Measurements from ENCODE around the gene CTDNEP1.

The CTDNEP1 gene

DNA sequence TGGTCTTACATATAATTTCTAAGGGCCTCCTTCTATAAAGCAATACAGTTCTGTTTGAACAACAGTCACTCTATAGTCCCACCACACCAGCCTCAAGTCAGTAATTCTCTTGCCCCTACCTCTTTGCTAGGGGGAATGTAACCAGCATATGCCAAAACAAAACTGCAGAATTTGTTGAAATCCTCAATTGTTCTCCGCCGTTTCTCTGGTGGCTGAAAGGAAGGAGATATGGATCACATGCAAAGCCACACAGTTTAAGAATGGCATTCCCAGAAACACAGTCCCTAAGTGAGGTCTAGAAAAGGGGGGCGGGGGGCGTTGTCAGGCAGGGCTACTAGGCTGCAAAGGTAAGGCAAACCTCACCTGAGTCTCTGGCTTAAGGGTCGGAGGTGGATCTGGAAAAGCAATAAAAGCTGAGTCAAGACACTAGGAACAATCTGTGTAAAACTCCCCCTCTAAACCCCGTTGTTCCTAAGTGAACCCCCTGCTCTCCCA, 14.2 kb downstream of the CTDNEP1 start:
- no peak for TF ChIP-seq EZH2phosphoT487 (conservative IDR thresholded peaks at IDR 0.05; ENCODE audit: low read length)
- TF ChIP-seq, protein P1, sequence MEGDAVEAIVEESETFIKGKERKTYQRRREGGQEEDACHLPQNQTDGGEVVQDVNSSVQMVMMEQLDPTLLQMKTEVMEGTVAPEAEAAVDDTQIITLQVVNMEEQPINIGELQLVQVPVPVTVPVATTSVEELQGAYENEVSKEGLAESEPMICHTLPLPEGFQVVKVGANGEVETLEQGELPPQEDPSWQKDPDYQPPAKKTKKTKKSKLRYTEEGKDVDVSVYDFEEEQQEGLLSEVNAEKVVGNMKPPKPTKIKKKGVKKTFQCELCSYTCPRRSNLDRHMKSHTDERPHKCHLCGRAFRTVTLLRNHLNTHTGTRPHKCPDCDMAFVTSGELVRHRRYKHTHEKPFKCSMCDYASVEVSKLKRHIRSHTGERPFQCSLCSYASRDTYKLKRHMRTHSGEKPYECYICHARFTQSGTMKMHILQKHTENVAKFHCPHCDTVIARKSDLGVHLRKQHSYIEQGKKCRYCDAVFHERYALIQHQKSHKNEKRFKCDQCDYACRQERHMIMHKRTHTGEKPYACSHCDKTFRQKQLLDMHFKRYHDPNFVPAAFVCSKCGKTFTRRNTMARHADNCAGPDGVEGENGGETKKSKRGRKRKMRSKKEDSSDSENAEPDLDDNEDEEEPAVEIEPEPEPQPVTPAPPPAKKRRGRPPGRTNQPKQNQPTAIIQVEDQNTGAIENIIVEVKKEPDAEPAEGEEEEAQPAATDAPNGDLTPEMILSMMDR (IDR thresholded peaks at IDR 0.05; ENCODE audit: insufficient read depth, low read length, poor library complexity, severe bottlenecking) = no peak
- Histone ChIP-seq H3F3A (ENCODE audit: insufficient read depth) (peaks cover 49% of the 10 kb centered on the region), H3K4me3 (ENCODE audit: insufficient read depth, low read length, poor library complexity, severe bottlenecking) (peak overlapping the region; percentile 98)

DNA sequence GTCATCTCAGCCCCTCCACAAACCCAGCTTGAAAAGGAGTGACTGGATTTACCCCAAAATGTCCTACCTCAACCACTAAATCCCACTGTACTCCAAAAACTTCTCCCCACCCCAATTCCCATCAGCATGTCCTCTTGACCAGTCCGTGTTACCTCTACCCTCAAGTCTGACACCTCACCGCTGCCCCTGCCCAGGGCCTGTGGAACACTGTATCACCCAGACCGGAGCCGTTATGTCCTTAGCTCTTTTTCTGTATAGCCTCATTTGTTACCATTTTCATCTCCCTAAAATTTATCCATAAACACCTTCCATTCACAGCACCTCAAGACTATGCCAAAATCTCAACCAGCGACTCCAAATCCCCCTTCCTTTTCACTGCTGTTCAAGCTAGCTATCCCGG, 14.7 kb downstream of the CTDNEP1 start:
- Histone ChIP-seq H3F3A (ENCODE audit: insufficient read depth) (peaks cover 47% of the 10 kb centered on the region), H4K20me1 (ENCODE audit: low read depth, low read length) (peaks cover 6% of the 10 kb centered on the region; the same call in 1 of the 2 replicates), H3K9me2 (replicated peaks; ENCODE audit: insufficient read depth, low read length) (no peaks in the 10 kb centered on the region), H3K4me3 (ENCODE audit: insufficient read depth, low read length, poor library complexity, severe bottlenecking) (no peak overlapping the region), H3K79me2 (ENCODE audit: insufficient read depth, low read length) (peaks cover 49% of the 10 kb centered on the region), H3K9me3 (ENCODE audit: insufficient read depth, low read length) (no peaks in the 10 kb centered on the region), H2AFZ (ENCODE audit: low read depth, low read length, severe bottlenecking) (no peak overlapping the region), H3K9ac (ENCODE audit: low read length) (no peak overlapping the region), H3K4me2 (ENCODE audit: low read depth, low read length, poor library complexity, severe bottlenecking) (no peak overlapping the region), H3K36me3 (ENCODE audit: low read length) (0 out of 2 replicates have a peak, but pooled peaks cover 3% of the 10 kb centered on the region), H3K27ac (ENCODE audit: low read depth, low read length) (0 out of 2 replicates have a peak overlapping the region, but pooled peaks have one; percentile 93), H3K27me3 (ENCODE audit: low read length) (no peaks in the 10 kb centered on the region)
- TF ChIP-seq, protein P1 (IDR thresholded peaks at IDR 0.05; ENCODE audit: insufficient read depth, low read length, poor library complexity, severe bottlenecking) = no peak
- no peak for TF ChIP-seq EZH2phosphoT487 (conservative IDR thresholded peaks at IDR 0.05; ENCODE audit: low read length)

More for the DNA sequence above, 14.2 kb downstream of the CTDNEP1 start:
- Histone ChIP-seq H2AFZ (ENCODE audit: low read depth, low read length, severe bottlenecking) (no peak overlapping the region), H3K27me3 (ENCODE audit: low read length) (no peaks in the 10 kb centered on the region), H3K79me2 (ENCODE audit: insufficient read depth, low read length) (peaks cover 48% of the 10 kb centered on the region), H3K4me2 (ENCODE audit: low read depth, low read length, poor library complexity, severe bottlenecking) (peak overlapping the region; percentile 59), H3K9me2 (replicated peaks; ENCODE audit: insufficient read depth, low read length) (no peaks in the 10 kb centered on the region), H3K9me3 (ENCODE audit: insufficient read depth, low read length) (no peaks in the 10 kb centered on the region), H3K27ac (ENCODE audit: low read depth, low read length) (peak overlapping the region; percentile 93), H3K36me3 (ENCODE audit: low read length) (0 out of 2 replicates have a peak, but pooled peaks cover 3% of the 10 kb centered on the region), H3K9ac (ENCODE audit: low read length) (peak overlapping the region; percentile 100), H4K20me1 (ENCODE audit: low read depth, low read length) (peaks cover 6% of the 10 kb centered on the region; the same call in 1 of the 2 replicates)

DNA sequence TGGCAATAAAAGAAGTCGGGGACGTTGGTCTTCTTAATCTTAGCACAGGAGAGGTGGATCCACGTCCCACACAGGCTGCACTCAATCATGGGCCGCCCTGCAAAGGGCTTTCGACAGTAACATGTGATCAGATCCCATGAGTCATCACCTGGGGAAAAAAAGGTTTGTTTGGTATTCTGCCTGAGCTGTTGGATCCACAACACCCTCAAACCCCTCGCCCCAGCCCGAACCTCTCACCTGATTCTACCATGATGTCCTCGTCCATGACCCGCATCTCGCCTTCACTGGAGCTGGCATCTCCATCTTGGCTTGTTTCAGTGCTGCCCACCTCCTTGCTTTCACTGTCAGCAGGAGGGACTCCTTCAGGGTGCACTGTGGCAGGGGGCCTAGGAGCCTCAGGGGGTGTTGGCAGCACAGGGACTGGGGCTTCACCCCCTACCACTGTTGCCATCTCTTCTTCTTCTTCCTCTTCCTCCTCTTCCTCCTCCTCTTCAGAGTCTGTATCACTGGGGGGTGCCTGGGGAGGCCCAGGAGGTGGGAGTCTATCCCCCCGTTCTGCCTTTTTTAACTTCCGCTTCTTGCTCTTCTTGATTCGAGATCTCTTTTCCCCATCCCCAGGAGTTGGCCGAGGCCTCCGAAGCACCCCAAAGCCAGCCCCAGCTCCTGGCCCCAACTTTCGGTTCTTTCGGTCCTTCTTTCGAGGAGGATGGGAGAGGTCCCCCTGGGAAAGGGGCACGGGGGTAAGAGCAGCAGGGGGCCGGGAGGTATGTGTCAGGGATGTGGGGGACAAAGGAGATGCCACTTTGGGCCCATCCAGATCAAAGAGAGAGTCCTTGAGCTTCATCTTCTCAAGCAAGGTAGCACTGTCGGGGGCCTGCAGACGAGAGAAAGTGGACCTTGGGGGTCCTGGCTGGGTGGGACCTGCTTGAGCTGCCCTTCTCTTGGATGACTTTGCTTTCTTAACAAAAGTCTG, 15.6 kb downstream of the CTDNEP1 start:
- Histone ChIP-seq H3K36me3 (ENCODE audit: low read length) (0 out of 2 replicates have a peak, but pooled peaks cover 3% of the 10 kb centered on the region), H3K4me2 (ENCODE audit: low read depth, low read length, poor library complexity, severe bottlenecking) (peak overlapping the region; percentile 71), H3K27ac (ENCODE audit: low read depth, low read length) (no peak overlapping the region), H3K9me3 (ENCODE audit: insufficient read depth, low read length) (no peaks in the 10 kb centered on the region), H3K27me3 (ENCODE audit: low read length) (no peaks in the 10 kb centered on the region), H3F3A (ENCODE audit: insufficient read depth) (peaks cover 38% of the 10 kb centered on the region), H3K79me2 (ENCODE audit: insufficient read depth, low read length) (peaks cover 49% of the 10 kb centered on the region), H3K9ac (ENCODE audit: low read length) (no peak overlapping the region), H3K4me3 (ENCODE audit: insufficient read depth, low read length, poor library complexity, severe bottlenecking) (no peak overlapping the region), H2AFZ (ENCODE audit: low read depth, low read length, severe bottlenecking) (no peak overlapping the region), H4K20me1 (ENCODE audit: low read depth, low read length) (peaks cover 6% of the 10 kb centered on the region; the same call in 1 of the 2 replicates), H3K9me2 (replicated peaks; ENCODE audit: insufficient read depth, low read length) (no peaks in the 10 kb centered on the region)
- TF ChIP-seq, protein P1 (IDR thresholded peaks at IDR 0.05; ENCODE audit: insufficient read depth, low read length, poor library complexity, severe bottlenecking) = no peak
- no peak for TF ChIP-seq EZH2phosphoT487 (conservative IDR thresholded peaks at IDR 0.05; ENCODE audit: low read length)
